ENCODE data around the gene METTL26.

- TF ChIP-seq, protein P1, sequence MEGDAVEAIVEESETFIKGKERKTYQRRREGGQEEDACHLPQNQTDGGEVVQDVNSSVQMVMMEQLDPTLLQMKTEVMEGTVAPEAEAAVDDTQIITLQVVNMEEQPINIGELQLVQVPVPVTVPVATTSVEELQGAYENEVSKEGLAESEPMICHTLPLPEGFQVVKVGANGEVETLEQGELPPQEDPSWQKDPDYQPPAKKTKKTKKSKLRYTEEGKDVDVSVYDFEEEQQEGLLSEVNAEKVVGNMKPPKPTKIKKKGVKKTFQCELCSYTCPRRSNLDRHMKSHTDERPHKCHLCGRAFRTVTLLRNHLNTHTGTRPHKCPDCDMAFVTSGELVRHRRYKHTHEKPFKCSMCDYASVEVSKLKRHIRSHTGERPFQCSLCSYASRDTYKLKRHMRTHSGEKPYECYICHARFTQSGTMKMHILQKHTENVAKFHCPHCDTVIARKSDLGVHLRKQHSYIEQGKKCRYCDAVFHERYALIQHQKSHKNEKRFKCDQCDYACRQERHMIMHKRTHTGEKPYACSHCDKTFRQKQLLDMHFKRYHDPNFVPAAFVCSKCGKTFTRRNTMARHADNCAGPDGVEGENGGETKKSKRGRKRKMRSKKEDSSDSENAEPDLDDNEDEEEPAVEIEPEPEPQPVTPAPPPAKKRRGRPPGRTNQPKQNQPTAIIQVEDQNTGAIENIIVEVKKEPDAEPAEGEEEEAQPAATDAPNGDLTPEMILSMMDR (IDR thresholded peaks at IDR 0.05) = no peak
- TF ChIP-seq EZH2 (IDR thresholded peaks at IDR 0.05) (no peak), EZH2phosphoT487 (IDR thresholded peaks at IDR 0.05) (no peak)
Measured at GRCh38 chr16:624526-625070, 11.5 kb downstream of the METTL26 start.
